ENCODE data around the gene TMEM184A. TPM values are rescaled to one million over a fixed set of nuclear protein-coding genes. Genes with fewer than 3 reads are reported as not detected.

Gene TMEM184A
- total RNA-seq, 4 donors from 2014 or later = 55.0 to 234 (median 112) TPM

GRCh38 chr7:1529383-1530116, 26.5 kb downstream of the TMEM184A start:
- H3K4me3 ChIP-seq = no peak overlapping the region
- 80% methylated on average over 6 of the region's 21 CpGs for WGBS
- TF ChIP-seq EP300 (IDR thresholded peaks at IDR 0.05) (no peak), POLR2A (IDR thresholded peaks at IDR 0.05) (no peak), CTCF (IDR thresholded peaks at IDR 0.05) (no peak), POLR2AphosphoS5 (IDR thresholded peaks at IDR 0.05) (no peak)
- peaks cover 46% of the 10 kb centered on the region for H3K4me1 ChIP-seq
- peak in 1 of 2 donors; percentile 74 for DNase-seq (ENCODE audit: low spot score in 2 of 2)
- no peaks in the 10 kb centered on the region for H3K9me3 ChIP-seq
- H3K36me3 ChIP-seq = no peaks in the 10 kb centered on the region
- H3K27me3 ChIP-seq = no peaks in the 10 kb centered on the region
- no peak overlapping the region for H3K27ac ChIP-seq

GRCh38 chr7:1526271-1526754, 29.7 kb downstream of the TMEM184A start:
- H3K27ac ChIP-seq = no peak overlapping the region
- H3K27me3 ChIP-seq = no peaks in the 10 kb centered on the region
- no peaks in the 10 kb centered on the region for H3K9me3 ChIP-seq
- TF ChIP-seq POLR2A (IDR thresholded peaks at IDR 0.05) (no peak), EP300 (IDR thresholded peaks at IDR 0.05) (no peak), CTCF (IDR thresholded peaks at IDR 0.05) (no peak), POLR2AphosphoS5 (IDR thresholded peaks at IDR 0.05) (no peak)
- peaks cover 15% of the 10 kb centered on the region for H3K4me1 ChIP-seq
- no peaks in the 10 kb centered on the region for H3K36me3 ChIP-seq
- DNase-seq (ENCODE audit: low spot score in 2 of 2) = no peak
- no peak overlapping the region for H3K4me3 ChIP-seq
- 23% methylated on average over 6 of the region's 6 CpGs for WGBS

- WGBS = 94% methylated on average over 6 of the region's 6 CpGs
- no peak for TF ChIP-seq POLR2AphosphoS5 (IDR thresholded peaks at IDR 0.05)
- TF ChIP-seq CTCF (IDR thresholded peaks at IDR 0.05) = no peak
- TF ChIP-seq EP300 (IDR thresholded peaks at IDR 0.05) = no peak
- no peak for TF ChIP-seq POLR2A (IDR thresholded peaks at IDR 0.05)
- no peaks in the 10 kb centered on the region for H3K36me3 ChIP-seq
- no peaks in the 10 kb centered on the region for H3K27me3 ChIP-seq
- no peak for DNase-seq (ENCODE audit: low spot score in 2 of 2)
- H3K9me3 ChIP-seq = no peaks in the 10 kb centered on the region
- H3K27ac ChIP-seq = no peak overlapping the region
- H3K4me3 ChIP-seq = no peak overlapping the region
- H3K4me1 ChIP-seq = peaks cover 11% of the 10 kb centered on the region
Observed at GRCh38 chr7:1525409-1525808, 30.6 kb downstream of the TMEM184A start.

GRCh38 chr7:1523844-1524243, 32.2 kb downstream of the TMEM184A start:
- H3K9me3 ChIP-seq = no peaks in the 10 kb centered on the region
- H3K27ac ChIP-seq = no peak overlapping the region
- H3K4me1 ChIP-seq = peaks cover 5% of the 10 kb centered on the region
- no peak for DNase-seq (ENCODE audit: low spot score in 2 of 2)
- no peak overlapping the region for H3K4me3 ChIP-seq
- TF ChIP-seq POLR2A (IDR thresholded peaks at IDR 0.05) (no peak), EP300 (IDR thresholded peaks at IDR 0.05) (no peak), POLR2AphosphoS5 (IDR thresholded peaks at IDR 0.05) (no peak), CTCF (IDR thresholded peaks at IDR 0.05) (no peak)
- 60% methylated on average over 7 of the region's 17 CpGs for WGBS
- H3K36me3 ChIP-seq = no peaks in the 10 kb centered on the region
- no peaks in the 10 kb centered on the region for H3K27me3 ChIP-seq

GRCh38 chr7:1523208-1523607, 32.8 kb downstream of the TMEM184A start:
- no peak for TF ChIP-seq EP300 (IDR thresholded peaks at IDR 0.05)
- 20% methylated on average over 1 of the region's 13 CpGs for WGBS
- no peaks in the 10 kb centered on the region for H3K36me3 ChIP-seq
- DNase-seq (ENCODE audit: low spot score in 2 of 2) = no peak
- no peak overlapping the region for H3K4me3 ChIP-seq
- peaks cover 5% of the 10 kb centered on the region for H3K4me1 ChIP-seq
- no peaks in the 10 kb centered on the region for H3K9me3 ChIP-seq
- no peak overlapping the region for H3K27ac ChIP-seq
- no peaks in the 10 kb centered on the region for H3K27me3 ChIP-seq
